Ovary (tissue), 9 donors: ENCODE data around the gene RING1. TPM values are rescaled to one million over a fixed set of nuclear protein-coding genes. Genes with fewer than 3 reads are reported as not detected.
A peak's percentile ranks its signal among the peaks of the same experiment; 100 is the strongest.

Experiments used
- DNase-seq, 5 donors: peaks; one replicate each; pipeline ENCODE4 v3.0.0-alpha.2; 2019 to 2020
- H3K27ac ChIP-seq, 2 donors: fragments of 200-600 bp; one replicate each; pipeline versions ENCODE4 v1.5.1 to v1.8.0; 2019 to 2022
- H3K27me3 ChIP-seq: fragments of 200-600 bp; one replicate; pipeline ENCODE4 v1.8.0; 2022
- H3K36me3 ChIP-seq: fragments of 200-600 bp; sonication (generic); one replicate; pipeline ENCODE4 v1.5.1; 2019
- H3K4me1 ChIP-seq: one replicate; pipeline ENCODE4 v1.8.1; 2013; ENCODE audit warnings: mild to moderate bottlenecking, moderate library complexity; ENCODE audit not compliant: insufficient read depth
- H3K4me3 ChIP-seq: fragments of 200-600 bp; sonication (generic); one replicate; pipeline ENCODE4 v1.5.1; 2017
- H3K9me3 ChIP-seq, 2 donors: fragments of 200-600 bp in 1 of 2; sonication (generic) in 1 of 2; one replicate each; pipeline versions ENCODE4 v1.5.1 to v1.8.1; 2013 to 2019; ENCODE audit warnings: mild to moderate bottlenecking in 1 of 2, moderate library complexity in 1 of 2
- CTCF ChIP-seq, 3 donors: fragments of 450-650 bp in 2 of 3; fragments of 200-600 bp in 1 of 3; IDR thresholded peaks; one replicate each; pipeline versions ENCODE4 v1.5.1 to v1.8.0; 2016 to 2022; ENCODE audit warnings: antibody characterized with exemption in 3 of 3, mild to moderate bottlenecking in 1 of 3
- EP300 ChIP-seq: sonication (generic); formaldehyde crosslinking; IDR thresholded peaks from one replicate; pipeline ENCODE4 v1.6.1; 2017; ENCODE audit warnings: antibody characterized with exemption
- POLR2A ChIP-seq: fragments of 450-650 bp; IDR thresholded peaks from one replicate; pipeline ENCODE4 v1.6.1; 2017; ENCODE audit warnings: antibody characterized with exemption, mild to moderate bottlenecking, moderate library complexity
- WGBS, 3 donors: extraction: QIAGEN DNeasy Blood & Tissue Kit in 1 of 3; methylation state at CpG; one replicate each; pipeline versions ENCODE4 v1.1.5 to v1.1.7; 2013 to 2017; 5-methylcytosine and 5-hydroxymethylcytosine counted together
- intact Hi-C, 4 donors: fragments of 100-400 bp; cut with DNase I; formaldehyde crosslinking; loops; one replicate each; pipeline versions ENCODE4 v1.11.0 to v1.15.1; 2022 to 2023
- polyA plus RNA-seq, 2 donors: library from polyadenylated mRNA; stranded (reverse); fragments of 200-250 nt in 1 of 2; fragments of 350-450 nt in 1 of 2; fragmentation: Illumina TruSeq in 1 of 2; extraction: RNeasy Lipid Tissue Mini Kit (QIAGEN cat#74804) in 1 of 2; gene quantifications; one replicate each; pipeline ENCODE4 v1.2.3, GENCODE V29; 2013 to 2014
- total RNA-seq, 7 donors: library from RNA; depleted of rRNA in 2 of 7; stranded (reverse); fragments of >200 nt in 2 of 7; fragmentation: NEBNext Ultra II Directional in 3 of 7; extraction: Animal tissue kit (Norgen Biotek cat#: 25700) in 3 of 7; gene quantifications; one replicate each; pipeline versions ENCODE4 v1.1.0 to v1.2.4, GENCODE V29; 2016 to 2023
- donor health status: DM: no; HTN: no; CAD: no; lungs with moderate emphysema.
- donor health status: DM: no; HTN: no; CAD: no.
- donor health status: Bipolar disorder and iron deficiency.
- donor health status: DM: yes; HTN: yes; CAD: no.
- donor health status: DM: no; HTN: no; CAD: no.
- donor health status: DM: yes; HTN: yes; CAD: no.

The RING1 gene
- total and polyA plus RNA-seq, 9 donors, result 20.7 to 70.6 (median 51.7) TPM

DNA sequence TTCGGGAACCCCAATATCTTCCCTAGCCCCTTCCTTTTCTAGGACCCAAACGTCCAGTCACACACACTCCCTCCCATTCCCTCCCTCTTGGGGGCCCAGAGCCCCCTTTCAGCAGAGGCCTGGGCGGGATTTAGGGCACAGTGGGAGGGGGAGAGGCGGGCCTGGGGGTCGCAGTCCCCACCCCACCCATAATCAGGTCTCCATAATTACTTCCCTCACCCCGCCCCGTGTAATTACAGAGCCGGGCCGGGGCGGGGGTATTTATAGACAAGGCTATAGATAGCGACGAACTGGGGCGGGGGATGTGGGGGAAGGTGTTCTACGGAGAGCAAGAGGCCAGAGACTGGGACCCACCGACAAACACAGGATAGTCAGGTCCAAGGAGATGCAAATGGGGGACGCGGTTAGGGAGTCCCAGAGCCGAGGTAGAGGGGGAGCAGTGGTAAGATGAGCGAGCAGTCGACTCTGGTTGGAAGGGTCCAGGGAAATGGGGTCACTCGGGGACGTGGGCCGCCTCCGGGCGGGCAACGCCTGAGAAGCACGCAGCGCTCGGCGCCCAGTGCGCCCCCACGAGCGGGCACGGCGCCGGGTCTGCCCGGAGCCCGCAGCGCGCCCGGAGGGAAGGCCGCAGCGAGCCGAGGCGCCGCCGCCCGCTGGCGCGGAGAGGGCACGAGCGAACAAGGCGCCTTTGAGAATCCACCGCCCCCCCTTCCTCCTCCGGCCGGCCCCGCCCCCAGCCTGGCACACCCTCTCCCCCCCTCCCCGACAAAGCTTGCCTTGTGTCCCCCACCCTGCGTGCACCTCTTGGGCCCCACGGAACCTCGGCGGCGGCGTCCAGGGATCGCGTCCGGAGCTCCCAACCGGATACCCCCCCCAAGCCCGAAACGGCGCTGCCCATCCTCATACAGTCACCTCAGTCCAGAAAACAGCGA lies 15.4 kb upstream of the RING1 start:
- Histone ChIP-seq H3K27ac (peak overlapping the region in 1 of 2 donors; percentile 32), H3K36me3 (no peaks in the 10 kb centered on the region), H3K27me3 (no peaks in the 10 kb centered on the region), H3K4me1 (peaks cover 1% of the 10 kb centered on the region), H3K9me3 (no peaks in the 10 kb centered on the region), H3K4me3 (peak overlapping the region; percentile 27)
- TF ChIP-seq EP300 (no peak), POLR2A (no peak), CTCF (IDR thresholded peaks at IDR 0.05) (no peak)
- DNase-seq, result peak in 4 of 5 donors; percentile 41 to 65 (median 58)
- intact Hi-C loops, result no loop called here
- 1 to 3% (median 2%) methylated on average over 62 to 72 of the region's 72 CpGs for WGBS, 3 donors

DNA sequence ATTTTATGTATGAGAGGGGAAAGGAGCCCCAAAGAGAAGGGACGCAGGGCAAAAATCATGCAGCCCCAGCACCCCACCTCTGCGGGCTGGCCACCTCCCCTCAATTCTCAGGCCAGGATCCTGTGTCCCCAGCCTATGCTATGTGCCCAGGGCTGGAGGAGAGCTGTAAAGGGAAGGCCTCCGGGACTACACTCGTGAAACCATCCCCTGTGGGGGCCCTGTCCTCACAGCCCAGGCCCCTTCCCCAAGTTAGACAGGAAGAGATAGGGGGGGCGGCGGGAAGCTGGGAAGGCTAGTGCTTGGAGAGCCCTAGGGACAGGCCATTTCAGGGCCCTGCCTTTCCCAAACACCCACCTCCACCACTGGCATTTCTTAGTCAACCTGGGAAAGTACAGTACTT lies 14.7 kb upstream of the RING1 start:
- H3K27ac ChIP-seq, result peak overlapping the region in 1 of 2 donors; percentile 9
- TF ChIP-seq EP300 (no peak), CTCF (IDR thresholded peaks at IDR 0.05) (no peak), POLR2A (no peak)
- no peak overlapping the region for H3K4me3 ChIP-seq
- no peaks in the 10 kb centered on the region for H3K27me3 ChIP-seq
- 53 to 69% (median 55%) methylated on average over 6 of the region's 6 CpGs for WGBS, 3 donors
- H3K9me3 ChIP-seq, result no peaks in the 10 kb centered on the region
- no peaks in the 10 kb centered on the region for H3K36me3 ChIP-seq
- DNase-seq, result peak in 1 of 5 donors; percentile 40
- peaks cover 1% of the 10 kb centered on the region for H3K4me1 ChIP-seq
- intact Hi-C loops, result no loop called here

DNA sequence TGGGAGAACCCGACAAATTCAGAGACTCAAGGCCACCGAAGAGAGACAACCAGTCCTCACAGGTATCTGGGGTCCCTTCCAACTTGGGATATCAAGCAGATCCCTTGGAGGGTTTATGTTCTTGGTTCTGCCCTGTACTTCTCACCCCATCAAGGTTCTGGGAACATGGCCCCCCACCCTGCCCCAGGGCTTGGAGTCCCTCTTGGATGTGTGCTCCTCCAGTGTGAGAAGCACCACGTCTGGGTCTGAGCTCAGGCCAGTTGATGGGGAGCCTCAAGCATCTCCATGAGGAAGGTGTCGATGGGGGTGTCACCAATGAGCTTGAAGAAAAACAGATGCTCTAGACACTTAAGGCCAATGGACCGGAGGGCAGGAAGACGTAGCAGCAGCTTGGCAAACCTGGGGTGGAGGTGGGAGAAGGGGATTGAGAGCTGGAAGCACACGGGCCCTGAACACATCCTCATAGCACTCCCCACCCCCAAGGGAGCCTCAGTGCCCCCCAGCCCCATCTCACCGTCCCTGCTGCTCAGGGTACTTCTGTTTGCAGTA lies 13.8 kb upstream of the RING1 start:
- 51 to 67% (median 53%) methylated on average over 8 of the region's 8 CpGs for WGBS, 3 donors
- TF ChIP-seq EP300, result no peak
- no peak for TF ChIP-seq CTCF (IDR thresholded peaks at IDR 0.05)
- TF ChIP-seq POLR2A, result no peak
- no peak overlapping the region for H3K4me3 ChIP-seq
- H3K4me1 ChIP-seq, result peaks cover 1% of the 10 kb centered on the region
- H3K36me3 ChIP-seq, result no peaks in the 10 kb centered on the region
- H3K27ac ChIP-seq, result no peak overlapping the region
- H3K27me3 ChIP-seq, result no peaks in the 10 kb centered on the region
- DNase-seq, result peak in 1 of 5 donors; percentile 28
- intact Hi-C loops, result no loop called here
- no peaks in the 10 kb centered on the region for H3K9me3 ChIP-seq

DNA sequence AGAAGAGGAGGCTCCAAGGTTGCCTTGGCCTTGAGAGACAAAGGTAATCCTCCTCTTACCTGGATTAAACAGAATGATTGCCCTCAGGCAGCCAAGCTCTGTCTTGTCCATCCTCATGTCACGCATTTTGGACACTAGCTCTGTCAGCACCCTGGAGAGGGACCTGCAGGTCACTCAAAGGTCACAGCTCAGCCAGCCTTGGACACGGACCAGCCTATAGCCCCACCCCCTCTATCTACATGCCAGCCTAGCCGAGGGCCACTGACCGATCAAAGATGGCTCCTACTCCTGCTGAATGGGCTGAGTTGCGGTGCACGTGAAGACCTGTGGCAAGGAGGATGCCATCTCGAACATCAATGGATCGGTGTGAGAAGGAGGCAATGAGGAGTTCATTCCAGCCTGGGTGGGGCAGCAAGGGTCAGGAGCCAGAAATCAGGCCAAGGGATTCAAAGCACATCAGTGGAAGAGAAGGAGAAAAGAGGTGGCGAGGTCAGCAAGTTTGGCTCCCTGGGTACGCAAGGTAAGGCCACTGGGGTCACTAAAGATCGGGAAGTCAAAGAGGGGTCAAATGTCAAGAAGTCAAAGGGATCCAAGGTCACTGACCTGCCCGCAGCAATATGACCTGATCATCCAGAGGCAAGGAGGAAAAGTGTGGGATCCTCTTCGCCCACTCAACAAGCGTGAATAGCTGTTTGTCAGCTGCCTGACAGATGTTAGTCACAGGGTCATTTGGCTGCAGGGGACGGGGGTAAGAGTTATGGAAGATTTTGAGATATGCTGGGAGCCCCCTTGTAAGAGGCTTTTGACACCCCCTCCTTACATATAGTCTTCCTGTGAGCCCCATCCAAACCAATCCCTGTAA lies 12.8 kb upstream of the RING1 start:
- WGBS, 3 donors, result 71 to 76% (median 75%) methylated on average over 15 of the region's 15 CpGs
- Histone ChIP-seq H3K27me3 (no peaks in the 10 kb centered on the region), H3K4me3 (no peak overlapping the region), H3K4me1 (peaks cover 1% of the 10 kb centered on the region), H3K36me3 (no peaks in the 10 kb centered on the region), H3K27ac (no peak overlapping the region), H3K9me3 (no peaks in the 10 kb centered on the region)
- intact Hi-C loops, result no loop called here
- TF ChIP-seq EP300, result no peak
- TF ChIP-seq POLR2A, result no peak
- no peak for TF ChIP-seq CTCF (IDR thresholded peaks at IDR 0.05)
- peak in 1 of 5 donors; percentile 36 for DNase-seq
